ENCODE results near the gene THY1.
"Not testable (repeated sequence)": the region's sequence is repeated elsewhere in the genome, so short reads cannot be mapped to it uniquely, and the experiment has no call there.

The THY1 gene

GRCh38 chr11:119397740-119398139 lies 25.2 kb downstream of the THY1 start:
- no peak for TF ChIP-seq CTCF (IDR thresholded peaks at IDR 0.05; ENCODE audit: extremely low read depth, missing control alignments)
- no peak for DNase-seq (ENCODE audit: low spot score)

GRCh38 chr11:119396835-119397234 lies 26.1 kb downstream of the THY1 start:
- DNase-seq (ENCODE audit: low spot score), result no peak

GRCh38 chr11:119391275-119391674 lies 31.7 kb downstream of the THY1 start:
- no peak for DNase-seq (ENCODE audit: low spot score)
- no peak for TF ChIP-seq CTCF (IDR thresholded peaks at IDR 0.05; ENCODE audit: extremely low read depth, missing control alignments)

More at GRCh38 chr11:119396835-119397234, 26.1 kb downstream of the THY1 start:
- no peak for TF ChIP-seq CTCF (IDR thresholded peaks at IDR 0.05; ENCODE audit: extremely low read depth, missing control alignments)

GRCh38 chr11:119389611-119390254 lies 33.2 kb downstream of the THY1 start:
- TF ChIP-seq CTCF (IDR thresholded peaks at IDR 0.05; ENCODE audit: extremely low read depth, missing control alignments), result no peak
- no peak for DNase-seq (ENCODE audit: low spot score)

- no peak for TF ChIP-seq CTCF (IDR thresholded peaks at IDR 0.05; ENCODE audit: extremely low read depth, missing control alignments)
- DNase-seq (ENCODE audit: low spot score), result no peak
These were observed 34.9 kb downstream of the THY1 start for GRCh38 chr11:119388103-119388502.

- TF ChIP-seq CTCF (IDR thresholded peaks at IDR 0.05; ENCODE audit: extremely low read depth, missing control alignments), result no peak
- DNase-seq (ENCODE audit: low spot score), result no peak
These were observed 38.6 kb downstream of the THY1 start for GRCh38 chr11:119384332-119384731.

- not testable (repeated sequence) for DNase-seq (ENCODE audit: low spot score)
These were observed 40.5 kb downstream of the THY1 start for GRCh38 chr11:119382513-119382912.

GRCh38 chr11:119382101-119382500 lies 40.9 kb downstream of the THY1 start:
- TF ChIP-seq CTCF (IDR thresholded peaks at IDR 0.05; ENCODE audit: extremely low read depth, missing control alignments), result no peak
- peak; percentile 4 for DNase-seq (ENCODE audit: low spot score)
